RWPE1 (cell line): ENCODE data around the gene CACNA2D3.

Experiments used
- CTCF ChIA-PET: fragments of 350-600 bp; sonication (Branson Sonifier 250); formaldehyde crosslinking; extraction: SDS; loops from one replicate; lab custom pipeline; 2021; lab: Yijun Ruan, JAX
- POLR2A ChIA-PET: fragments of 400-600 bp; formaldehyde crosslinking; extraction: SDS; loops from one replicate; lab custom pipeline; 2020; ENCODE audit warnings: antibody characterized with exemption; ENCODE audit not compliant: low non-redundant PET; lab: Yijun Ruan, JAX
- DNase-seq: peaks from one replicate; pipeline ENCODE4 v3.0.0; 2012; ENCODE audit warnings: low spot score
- H3K27ac ChIP-seq: fragments of 450-650 bp; 2 replicates; pipeline ENCODE4 v1.5.1; 2017
- TF ChIP-seq, protein P1 (sequence below): fragments of 450-650 bp; conservative IDR thresholded peaks from 2 replicates; pipeline ENCODE4 v1.5.1; 2017; ENCODE audit warnings: low read depth, mild to moderate bottlenecking

CACNA2D3 gene

DNA sequence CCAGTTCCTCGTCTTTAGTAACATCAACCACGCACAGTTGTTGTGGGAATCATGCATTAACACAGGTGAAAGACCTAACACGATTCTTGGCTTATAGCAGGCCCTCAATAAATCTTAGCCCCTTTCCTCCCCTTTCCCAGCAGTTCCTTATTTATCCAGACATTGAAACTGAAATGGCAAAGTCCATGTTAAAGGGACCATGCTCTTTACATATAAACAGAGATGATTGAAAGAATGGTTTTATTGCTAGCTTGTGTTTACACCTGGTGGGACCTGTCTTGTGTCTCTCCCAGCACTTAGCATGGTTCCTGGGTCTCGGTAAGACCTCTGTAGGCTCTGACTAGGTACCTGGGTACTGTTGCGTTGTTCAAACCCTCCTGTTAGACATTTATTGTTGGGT lies 553.7 kb downstream of the CACNA2D3 start:
- ChIA-PET POLR2A (no interaction called here), CTCF (no interaction called here)
- no peak for DNase-seq
- TF ChIP-seq, protein P1, sequence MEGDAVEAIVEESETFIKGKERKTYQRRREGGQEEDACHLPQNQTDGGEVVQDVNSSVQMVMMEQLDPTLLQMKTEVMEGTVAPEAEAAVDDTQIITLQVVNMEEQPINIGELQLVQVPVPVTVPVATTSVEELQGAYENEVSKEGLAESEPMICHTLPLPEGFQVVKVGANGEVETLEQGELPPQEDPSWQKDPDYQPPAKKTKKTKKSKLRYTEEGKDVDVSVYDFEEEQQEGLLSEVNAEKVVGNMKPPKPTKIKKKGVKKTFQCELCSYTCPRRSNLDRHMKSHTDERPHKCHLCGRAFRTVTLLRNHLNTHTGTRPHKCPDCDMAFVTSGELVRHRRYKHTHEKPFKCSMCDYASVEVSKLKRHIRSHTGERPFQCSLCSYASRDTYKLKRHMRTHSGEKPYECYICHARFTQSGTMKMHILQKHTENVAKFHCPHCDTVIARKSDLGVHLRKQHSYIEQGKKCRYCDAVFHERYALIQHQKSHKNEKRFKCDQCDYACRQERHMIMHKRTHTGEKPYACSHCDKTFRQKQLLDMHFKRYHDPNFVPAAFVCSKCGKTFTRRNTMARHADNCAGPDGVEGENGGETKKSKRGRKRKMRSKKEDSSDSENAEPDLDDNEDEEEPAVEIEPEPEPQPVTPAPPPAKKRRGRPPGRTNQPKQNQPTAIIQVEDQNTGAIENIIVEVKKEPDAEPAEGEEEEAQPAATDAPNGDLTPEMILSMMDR = no peak
- H3K27ac ChIP-seq = no peak overlapping the region

DNA sequence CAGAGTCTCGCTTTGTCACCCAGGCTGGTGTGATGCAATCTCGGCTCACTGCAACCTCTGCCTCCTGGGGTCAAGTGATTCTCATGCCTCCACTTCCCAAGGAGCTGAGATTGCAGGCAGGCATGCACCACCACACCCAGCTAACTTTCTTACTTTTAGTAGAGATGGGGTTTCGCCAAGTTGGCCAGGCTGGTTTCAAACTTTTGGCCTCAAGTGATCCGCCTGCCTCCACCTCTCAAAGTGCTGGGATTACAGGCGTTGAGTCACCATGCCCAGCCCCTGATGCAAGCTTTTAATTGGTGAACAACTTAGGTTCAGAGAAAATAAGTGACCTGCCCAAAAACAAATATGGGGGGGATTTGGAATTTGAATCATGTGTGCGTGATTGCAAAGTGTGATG lies 559.4 kb downstream of the CACNA2D3 start:
- ChIA-PET CTCF (no interaction called here), POLR2A (no interaction called here)
- H3K27ac ChIP-seq = no peak overlapping the region
- TF ChIP-seq, protein P1 = no peak
- no peak for DNase-seq

DNA sequence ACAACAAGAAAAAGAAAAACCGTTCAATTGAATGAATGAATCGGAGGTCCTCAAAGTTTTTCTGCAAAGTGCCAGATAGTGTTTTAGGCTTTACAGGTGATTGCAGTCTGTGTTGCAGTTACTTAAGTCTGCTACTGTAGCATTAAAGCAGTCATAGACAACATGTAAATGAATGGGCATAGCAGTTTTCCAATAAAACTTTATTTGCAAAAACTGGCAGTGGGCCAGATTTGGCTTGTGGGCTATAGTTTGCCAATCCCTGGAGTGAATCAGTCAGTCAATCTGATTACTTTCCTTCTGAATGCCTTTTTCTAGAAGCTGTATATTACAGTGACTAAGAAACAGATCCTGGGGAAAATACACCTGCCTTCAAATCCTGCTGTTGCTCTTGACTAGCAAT lies 562.9 kb downstream of the CACNA2D3 start:
- TF ChIP-seq, protein P1 = no peak
- no peak for DNase-seq
- ChIA-PET CTCF (no interaction called here), POLR2A (no interaction called here)
- no peak overlapping the region for H3K27ac ChIP-seq

DNA sequence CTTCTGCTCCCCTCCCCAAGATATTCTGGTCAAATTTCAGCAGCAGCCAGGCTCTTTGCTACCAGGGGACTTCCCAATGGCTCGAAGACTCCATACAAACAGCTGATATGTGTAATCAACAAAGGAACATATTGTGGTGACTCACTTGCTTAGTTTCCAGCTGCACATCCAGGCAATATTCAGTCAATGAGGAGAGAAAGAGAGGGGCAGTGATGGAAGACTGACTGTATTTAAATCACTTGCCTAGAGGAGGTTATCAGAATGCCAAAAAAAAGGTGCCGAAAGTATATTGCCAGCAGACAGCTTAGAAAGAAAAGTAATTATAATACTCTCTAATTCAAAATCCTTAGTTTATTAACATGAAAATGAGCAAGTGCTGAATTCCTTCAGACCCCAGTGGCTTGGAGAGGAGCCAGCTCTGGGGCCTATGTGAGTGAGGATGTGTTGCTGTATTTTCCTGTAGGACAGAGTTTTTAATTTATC lies 569.0 kb downstream of the CACNA2D3 start:
- ChIA-PET CTCF (no interaction called here), POLR2A (no interaction called here)
- TF ChIP-seq, protein P1 = no peak
- H3K27ac ChIP-seq = no peak overlapping the region
- DNase-seq = no peak

DNA sequence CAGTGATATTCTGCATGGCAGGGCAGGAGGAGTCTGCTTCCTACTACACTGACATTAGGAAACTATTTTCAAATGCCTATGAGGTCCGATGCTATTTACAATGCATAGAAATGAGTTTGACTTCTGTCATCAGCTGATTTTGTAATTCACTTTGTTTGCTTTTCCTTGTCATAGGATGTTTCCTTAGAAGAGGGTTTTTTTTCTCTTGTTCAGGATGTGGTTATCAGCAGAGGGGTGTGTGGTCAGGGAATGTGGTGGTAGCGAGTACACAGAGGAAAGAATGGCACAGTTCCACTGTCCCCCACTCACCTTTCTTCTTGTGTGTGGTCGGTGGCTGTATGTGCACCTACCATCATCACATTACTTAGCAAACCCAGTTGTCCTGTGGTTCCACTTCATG lies 574.0 kb downstream of the CACNA2D3 start:
- POLR2A ChIA-PET = no interaction called here
- CTCF ChIA-PET = no interaction called here
- TF ChIP-seq, protein P1 = no peak
- DNase-seq = no peak
- no peak overlapping the region for H3K27ac ChIP-seq

DNA sequence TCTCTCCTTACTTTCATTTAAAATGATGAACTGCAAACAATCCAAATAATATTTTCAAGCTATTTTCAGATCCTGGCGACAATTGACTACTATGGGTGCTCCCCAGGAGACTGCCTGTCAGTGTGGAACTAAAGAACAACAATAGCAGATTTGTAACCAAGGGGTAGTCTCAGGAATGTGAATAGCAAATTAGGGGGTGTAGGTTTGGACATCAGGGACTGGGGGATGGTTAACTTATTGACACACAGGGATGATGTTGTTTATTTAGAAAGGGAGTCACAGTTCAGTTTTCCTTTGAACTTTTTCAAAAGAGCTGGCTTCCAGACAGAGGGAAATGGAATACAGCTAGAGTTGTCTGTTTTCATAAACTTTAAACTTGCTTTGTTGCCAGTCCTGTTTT lies 575.7 kb downstream of the CACNA2D3 start:
- ChIA-PET POLR2A (no interaction called here), CTCF (no interaction called here)
- TF ChIP-seq, protein P1 = no peak
- H3K27ac ChIP-seq = no peak overlapping the region
- no peak for DNase-seq

DNA sequence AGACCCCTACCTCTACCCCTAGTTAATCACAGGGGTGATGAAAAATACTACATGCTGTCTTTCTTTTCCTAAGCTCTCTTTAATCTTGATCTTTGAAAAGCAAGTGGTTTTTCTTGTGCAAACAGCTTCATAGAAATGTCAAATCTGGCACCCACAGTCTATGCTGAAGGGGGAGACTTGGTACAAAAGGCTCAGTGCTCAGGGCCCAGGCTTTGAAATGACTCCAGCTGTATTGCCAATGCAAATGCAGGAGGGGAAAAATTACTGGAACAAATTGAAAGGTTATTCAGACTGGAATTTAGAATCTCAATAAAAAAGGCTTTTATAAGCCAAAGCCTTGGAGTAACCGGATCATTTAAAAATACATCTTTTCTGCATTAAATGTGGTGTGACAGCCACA lies 581.6 kb downstream of the CACNA2D3 start:
- DNase-seq = no peak
- ChIA-PET CTCF (no interaction called here), POLR2A (no interaction called here)
- TF ChIP-seq, protein P1 = no peak
- no peak overlapping the region for H3K27ac ChIP-seq
